ENCODE measurements around the gene FOSL1.

DNA sequence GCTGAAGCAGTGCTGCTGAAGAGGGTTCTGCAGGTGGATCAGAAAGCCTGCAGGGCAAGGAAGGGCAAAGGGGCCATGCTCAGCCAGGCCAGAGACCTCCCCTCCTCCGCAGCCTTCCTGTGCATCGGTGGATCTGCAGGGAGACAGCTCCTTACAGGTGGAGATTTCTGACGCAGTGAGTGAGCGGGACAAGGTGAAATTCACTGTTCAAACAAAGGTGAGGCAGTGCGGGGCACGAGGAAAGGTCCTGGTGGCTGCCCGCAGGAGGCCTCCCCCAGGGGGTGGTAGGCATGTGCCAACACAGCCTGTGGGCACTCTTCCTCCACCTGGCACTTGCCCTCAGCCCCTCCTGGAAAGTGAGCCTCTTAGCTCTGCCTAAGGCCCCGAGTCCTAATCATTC, 50.8 kb downstream of the FOSL1 start:
- TF ChIP-seq EP300 (IDR thresholded peaks at IDR 0.05) (no peak), CTCF (IDR thresholded peaks at IDR 0.05) (no peak), POLR2A (IDR thresholded peaks at IDR 0.05) (no peak)

Measured in tibial nerve (tissue), 4 donors.